ENCODE results near the gene SYNPO2.
A peak's percentile ranks its signal among the peaks of the same experiment; 100 is the strongest.

SYNPO2 gene

DNA sequence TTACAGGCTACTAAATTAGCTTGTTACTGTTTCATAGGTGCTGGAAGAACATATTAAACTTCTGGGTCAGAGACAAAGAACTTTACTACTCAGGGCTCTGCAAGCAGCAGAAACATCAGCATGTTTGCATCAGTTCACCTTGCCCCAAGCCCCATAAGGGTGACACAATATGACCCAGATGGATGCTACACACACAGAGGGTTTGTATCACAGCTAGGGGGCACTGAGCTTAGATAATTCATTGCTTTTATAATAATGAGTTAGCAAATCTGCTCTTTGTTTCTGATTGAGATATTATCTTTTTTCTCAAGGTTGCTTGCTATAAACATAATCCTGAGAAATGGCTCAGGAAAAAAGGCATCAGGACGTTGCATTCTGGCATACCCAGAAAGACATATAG is 4.8 kb upstream of the SYNPO2 start:
- no peaks in the 10 kb centered on the region for H3K36me3 ChIP-seq (replicated peaks)
- in situ Hi-C loops (cut with HindIII; ENCODE audit: low pct_ligation_motif_present, low sequenced_read_pairs): no loop called here
- H3K27ac ChIP-seq: no peak overlapping the region
- no peak for DNase-seq
- TF ChIP-seq CTCF (IDR thresholded peaks at IDR 0.05; ENCODE audit: low read depth, low read length, missing control alignments): peak; percentile 50
- no peak overlapping the region for H3K4me3 ChIP-seq (ENCODE audit: low read depth, low read length)
- H3K27me3 ChIP-seq (replicated peaks): no peaks in the 10 kb centered on the region

DNA sequence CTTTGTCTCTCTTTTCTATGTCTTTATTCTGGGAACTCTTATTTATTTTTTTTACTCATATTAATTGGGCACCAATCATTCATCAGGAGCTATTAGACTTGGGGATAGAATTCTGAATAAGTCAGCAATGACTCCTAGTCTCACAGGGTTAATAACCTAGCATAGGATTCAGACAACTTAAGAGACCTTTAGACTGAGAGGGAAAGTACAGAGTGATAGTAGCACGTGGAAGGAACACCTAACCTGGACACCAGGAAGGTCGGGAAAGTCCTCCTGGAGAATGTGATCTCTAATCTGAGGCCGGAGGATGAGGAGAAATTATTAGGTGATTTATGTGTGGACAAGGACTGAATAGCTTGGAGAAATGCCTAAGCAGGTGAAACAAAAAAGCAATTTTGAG is 3.9 kb upstream of the SYNPO2 start:
- H3K36me3 ChIP-seq (replicated peaks): no peaks in the 10 kb centered on the region
- no peak for DNase-seq
- H3K27ac ChIP-seq: no peak overlapping the region
- in situ Hi-C loops (cut with HindIII; ENCODE audit: low pct_ligation_motif_present, low sequenced_read_pairs): no loop called here
- TF ChIP-seq CTCF (IDR thresholded peaks at IDR 0.05; ENCODE audit: low read depth, low read length, missing control alignments): no peak
- H3K4me3 ChIP-seq (ENCODE audit: low read depth, low read length): no peak overlapping the region
- no peaks in the 10 kb centered on the region for H3K27me3 ChIP-seq (replicated peaks)

GRCh38 chr4:118889312-118889691 is 648 bp downstream of the SYNPO2 start:
- no peak overlapping the region for H3K27ac ChIP-seq

GRCh38 chr4:118894034-118894433 is 5.4 kb downstream of the SYNPO2 start:
- H3K4me3 ChIP-seq (ENCODE audit: low read depth, low read length): no peak overlapping the region
- in situ Hi-C loops (cut with HindIII; ENCODE audit: low pct_ligation_motif_present, low sequenced_read_pairs): no loop called here
- no peaks in the 10 kb centered on the region for H3K36me3 ChIP-seq (replicated peaks)
- no peak for DNase-seq
- TF ChIP-seq CTCF (IDR thresholded peaks at IDR 0.05; ENCODE audit: low read depth, low read length, missing control alignments): no peak
- no peaks in the 10 kb centered on the region for H3K27me3 ChIP-seq (replicated peaks)
- no peak overlapping the region for H3K27ac ChIP-seq

More at GRCh38 chr4:118889312-118889691, 648 bp downstream of the SYNPO2 start:
- in situ Hi-C loops (cut with HindIII; ENCODE audit: low pct_ligation_motif_present, low sequenced_read_pairs): no loop called here
- Histone ChIP-seq H3K4me3 (ENCODE audit: low read depth, low read length) (no peak overlapping the region), H3K27me3 (replicated peaks) (no peaks in the 10 kb centered on the region), H3K36me3 (replicated peaks) (no peaks in the 10 kb centered on the region)
- no peak for DNase-seq
- TF ChIP-seq CTCF (IDR thresholded peaks at IDR 0.05; ENCODE audit: low read depth, low read length, missing control alignments): no peak

DNA sequence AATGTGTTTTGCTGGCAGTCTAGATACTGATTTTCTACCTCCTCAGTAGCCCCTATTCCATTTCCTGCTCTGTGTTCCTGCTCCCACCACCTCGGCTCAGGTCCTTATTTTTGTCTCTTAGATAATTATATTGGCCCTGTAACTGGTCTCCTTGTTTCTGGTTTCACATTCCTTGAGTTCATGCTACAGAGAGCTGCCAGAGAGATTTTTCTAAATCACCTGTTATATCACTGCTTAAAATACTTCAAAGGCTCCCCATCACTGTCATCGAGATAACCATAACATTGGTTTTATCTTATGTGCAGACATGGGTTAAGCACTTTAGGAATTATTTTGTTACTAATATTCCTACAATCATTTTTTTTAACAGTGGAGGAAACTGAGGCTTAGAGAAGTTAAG is 9.6 kb downstream of the SYNPO2 start:
- TF ChIP-seq CTCF (IDR thresholded peaks at IDR 0.05; ENCODE audit: low read depth, low read length, missing control alignments): no peak
- no peak for DNase-seq
- H3K4me3 ChIP-seq (ENCODE audit: low read depth, low read length): no peak overlapping the region
- H3K27me3 ChIP-seq (replicated peaks): no peaks in the 10 kb centered on the region
- no peaks in the 10 kb centered on the region for H3K36me3 ChIP-seq (replicated peaks)
- H3K27ac ChIP-seq: no peak overlapping the region
- in situ Hi-C loops (cut with HindIII; ENCODE audit: low pct_ligation_motif_present, low sequenced_read_pairs): no loop called here

- DNase-seq: no peak
- Histone ChIP-seq H3K27me3 (replicated peaks) (no peaks in the 10 kb centered on the region), H3K27ac (no peak overlapping the region), H3K36me3 (replicated peaks) (no peaks in the 10 kb centered on the region), H3K4me3 (ENCODE audit: low read depth, low read length) (no peak overlapping the region)
- in situ Hi-C loops (cut with HindIII; ENCODE audit: low pct_ligation_motif_present, low sequenced_read_pairs): no loop called here
- TF ChIP-seq CTCF (IDR thresholded peaks at IDR 0.05; ENCODE audit: low read depth, low read length, missing control alignments): no peak
These were observed 10.1 kb downstream of the SYNPO2 start for GRCh38 chr4:118898684-118899138.
